Measurements from ENCODE around the gene ILDR2.

The ILDR2 gene

DNA sequence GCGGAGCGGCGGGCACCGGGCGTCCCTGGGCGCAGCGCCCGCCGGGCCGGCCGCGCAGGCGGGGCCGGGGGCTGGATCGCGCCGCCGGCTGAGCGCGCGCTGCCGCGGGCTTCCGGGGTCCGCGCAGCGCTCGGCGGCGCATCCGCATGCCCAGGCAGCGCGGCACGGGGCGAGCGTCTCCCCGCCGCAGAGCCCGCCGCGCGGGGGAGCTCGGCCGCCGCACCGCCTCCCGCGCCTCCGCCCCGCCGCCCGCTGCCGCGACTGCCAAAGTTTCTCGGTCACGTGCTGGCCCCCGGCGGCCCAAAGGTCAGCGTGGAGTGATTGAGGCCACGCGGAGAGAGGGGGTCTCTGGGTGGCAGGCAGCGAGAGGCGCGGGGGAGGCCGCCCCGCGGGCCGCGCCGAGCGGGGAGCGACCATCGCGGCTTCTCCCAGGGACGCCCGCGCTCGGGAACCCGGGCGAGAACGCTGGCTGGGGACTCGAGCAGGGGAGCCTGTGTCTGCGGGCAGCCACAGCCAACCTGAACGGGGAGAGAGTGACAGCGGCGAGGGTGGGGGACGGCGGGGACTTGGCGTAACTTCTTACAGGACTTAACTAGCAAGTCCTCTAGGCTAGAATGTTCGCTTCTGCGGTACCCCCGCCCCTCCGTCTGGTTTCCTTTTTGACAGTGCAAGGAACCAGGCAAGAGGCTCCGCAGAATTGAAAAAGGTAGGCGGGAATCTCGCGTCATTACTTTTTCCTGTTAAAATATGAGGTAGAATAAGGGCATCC lies at the start of gene ILDR2:
Gene ILDR2 (minus strand): TSS at position 180 of the 769 bp plus-strand sequence. CDS start 272 bp downstream, outside the sequence.
- DNase-seq (ENCODE audit: low spot score), result peak; percentile 40

- DNase-seq (ENCODE audit: low spot score), result no peak
These were observed 47.0 kb upstream of the ILDR2 start for GRCh38 chr1:167022384-167022783.

DNA sequence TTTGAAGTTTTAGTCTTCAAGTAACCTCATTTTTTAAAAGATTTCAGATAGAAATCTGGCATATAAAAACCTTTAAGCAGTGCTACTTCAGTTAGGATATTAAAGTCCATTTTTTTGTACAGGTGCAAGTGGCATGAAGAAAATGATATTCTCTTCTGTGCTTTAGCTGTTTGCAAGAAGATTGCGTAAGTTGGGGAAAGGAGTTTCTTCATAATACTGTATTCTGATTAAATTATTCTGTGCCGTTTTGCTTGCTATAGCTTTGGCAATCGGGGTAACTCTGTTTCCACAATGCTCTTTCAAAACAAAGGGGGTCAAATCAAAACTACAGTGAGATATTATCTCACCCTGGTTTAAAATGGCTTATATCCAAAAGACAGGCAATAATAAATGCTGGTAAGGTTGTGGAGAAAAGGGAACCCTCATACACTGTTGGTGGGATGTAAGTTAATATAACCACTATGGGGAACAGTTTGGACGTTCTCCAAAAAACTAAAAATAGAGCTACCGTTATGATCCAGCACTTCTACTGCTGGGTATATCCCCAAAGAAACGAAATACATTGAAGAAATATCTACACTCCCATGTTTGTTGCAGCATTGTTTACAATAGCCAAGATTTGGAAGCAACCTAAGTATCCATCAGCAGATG lies 40.9 kb upstream of the ILDR2 start:
- DNase-seq (ENCODE audit: low spot score), result no peak

DNA sequence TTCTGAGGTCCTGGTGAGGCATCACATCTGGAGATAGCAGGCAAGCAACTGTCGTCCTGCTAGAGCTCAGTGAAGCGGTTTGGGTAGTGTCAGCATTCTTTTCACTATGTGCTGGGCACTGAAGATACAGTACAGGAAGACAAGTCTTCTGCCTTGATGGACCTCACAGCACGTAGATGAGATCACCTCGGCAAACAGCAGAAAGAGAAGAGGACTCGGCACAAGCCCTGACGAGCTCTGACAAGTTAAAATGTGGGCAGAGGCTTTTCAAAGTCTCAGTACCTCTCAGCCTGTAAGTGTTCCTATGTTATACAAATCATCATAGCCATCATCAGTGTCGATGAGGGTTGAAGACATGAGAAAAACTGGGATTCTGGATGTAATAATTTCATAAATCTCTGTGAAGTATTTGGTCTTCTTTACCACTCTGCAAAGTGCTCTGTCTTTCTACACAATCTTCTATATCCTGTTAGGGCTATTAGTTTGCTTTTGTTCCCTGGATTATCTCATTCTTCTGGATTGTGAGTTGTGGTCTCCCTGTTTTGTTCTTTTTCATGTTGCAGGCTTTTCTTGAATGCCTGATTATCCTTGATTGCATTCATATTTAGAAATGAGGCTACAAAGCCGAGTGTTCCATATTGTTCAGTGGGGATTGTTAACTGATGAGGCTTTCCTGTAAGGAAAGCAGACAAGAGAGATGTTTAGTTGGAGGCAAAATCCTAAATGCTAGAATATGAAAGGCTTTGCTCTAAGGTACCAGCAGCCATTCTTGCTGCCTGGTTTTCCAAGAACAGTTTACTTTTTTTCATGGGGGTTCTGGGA lies 38.0 kb upstream of the ILDR2 start:
- DNase-seq (ENCODE audit: low spot score), result no peak

DNA sequence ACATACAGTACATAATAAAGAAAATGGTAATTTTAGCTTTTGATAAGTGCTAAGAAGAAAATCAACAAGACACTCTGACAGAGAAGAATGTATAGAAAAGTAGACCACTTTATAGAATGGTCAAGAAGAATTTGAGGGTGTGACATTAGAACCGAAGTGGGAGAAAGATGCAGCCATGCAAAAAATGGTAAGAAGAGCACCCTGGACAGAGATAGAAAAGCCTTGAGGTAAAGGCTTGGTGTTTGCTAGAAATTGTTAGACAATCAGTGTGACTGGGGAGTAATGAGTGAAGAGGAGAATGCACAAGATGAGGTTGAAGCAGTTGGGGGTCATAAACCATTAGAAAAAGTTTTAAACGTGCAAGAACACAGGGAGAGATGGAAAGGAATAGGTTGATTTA lies 37.2 kb upstream of the ILDR2 start:
- no peak for DNase-seq (ENCODE audit: low spot score)

DNA sequence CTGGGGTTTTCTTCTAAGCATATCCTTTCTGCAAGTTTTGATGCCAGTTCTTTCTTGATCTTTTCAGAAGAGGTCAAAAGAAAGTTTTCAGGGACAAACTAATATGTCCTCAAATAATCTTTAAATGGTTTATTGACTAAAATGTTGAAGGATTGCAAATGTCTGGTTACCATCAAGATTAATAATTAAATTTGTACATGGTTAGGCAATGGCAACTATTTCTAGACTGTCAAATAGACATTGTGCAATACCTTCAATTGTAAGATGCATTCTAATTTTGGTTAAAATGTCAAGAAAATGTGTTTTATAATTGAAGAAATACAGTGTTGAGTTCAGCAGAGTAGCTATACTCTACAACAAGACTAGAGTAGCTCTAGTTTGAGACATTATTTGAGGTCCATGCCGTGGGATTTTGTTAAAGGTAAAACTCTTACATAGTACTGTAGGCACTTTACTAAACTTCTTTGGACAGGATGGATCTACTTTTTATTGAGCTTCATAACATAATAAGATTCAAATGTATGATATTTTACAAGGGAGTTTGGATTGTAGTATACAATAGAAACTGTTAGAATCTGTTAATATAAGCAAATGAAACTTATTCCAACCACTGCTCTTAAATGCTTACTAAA lies 36.3 kb upstream of the ILDR2 start:
- DNase-seq (ENCODE audit: low spot score), result no peak

GRCh38 chr1:167003711-167004110 lies 28.4 kb upstream of the ILDR2 start:
- DNase-seq (ENCODE audit: low spot score), result no peak

DNA sequence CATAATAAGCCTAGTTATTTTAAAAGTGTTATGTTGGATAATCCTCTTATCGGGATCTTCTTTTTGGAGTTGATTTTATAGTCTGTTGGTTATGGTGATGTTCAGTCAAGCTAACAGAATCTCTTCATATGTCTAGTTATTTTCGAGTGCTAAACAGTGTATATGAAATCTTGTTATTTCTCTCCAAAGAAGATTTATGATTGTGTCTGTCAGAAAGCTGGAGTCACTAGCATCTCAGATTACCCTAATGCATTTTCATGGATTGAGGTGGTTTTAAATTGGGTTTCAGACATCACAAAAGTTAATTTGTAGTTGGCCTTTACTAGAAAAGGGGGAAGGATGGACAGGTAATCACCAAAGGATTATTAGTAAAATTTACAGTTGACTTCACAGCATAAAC lies 27.0 kb upstream of the ILDR2 start:
- DNase-seq (ENCODE audit: low spot score), result no peak

DNA sequence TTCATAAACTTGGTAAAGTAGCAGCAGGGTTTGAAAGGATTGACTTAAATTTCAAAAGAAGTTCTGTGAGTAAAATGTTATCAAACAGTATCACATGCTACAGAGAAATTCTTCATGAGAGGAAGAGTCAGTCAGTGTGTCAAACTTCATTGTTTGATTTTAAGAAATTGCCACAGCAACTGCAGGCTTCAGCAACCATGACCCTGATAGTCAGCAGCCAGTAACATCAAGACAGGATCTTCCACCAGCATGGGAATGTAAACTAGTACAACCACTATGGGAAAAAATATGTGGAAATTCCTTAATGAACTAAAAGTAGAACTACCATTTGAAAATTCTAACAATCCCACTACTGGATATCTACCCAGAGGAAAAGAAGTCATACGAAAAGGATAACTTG lies 25.2 kb upstream of the ILDR2 start:
- no peak for DNase-seq (ENCODE audit: low spot score)

DNA sequence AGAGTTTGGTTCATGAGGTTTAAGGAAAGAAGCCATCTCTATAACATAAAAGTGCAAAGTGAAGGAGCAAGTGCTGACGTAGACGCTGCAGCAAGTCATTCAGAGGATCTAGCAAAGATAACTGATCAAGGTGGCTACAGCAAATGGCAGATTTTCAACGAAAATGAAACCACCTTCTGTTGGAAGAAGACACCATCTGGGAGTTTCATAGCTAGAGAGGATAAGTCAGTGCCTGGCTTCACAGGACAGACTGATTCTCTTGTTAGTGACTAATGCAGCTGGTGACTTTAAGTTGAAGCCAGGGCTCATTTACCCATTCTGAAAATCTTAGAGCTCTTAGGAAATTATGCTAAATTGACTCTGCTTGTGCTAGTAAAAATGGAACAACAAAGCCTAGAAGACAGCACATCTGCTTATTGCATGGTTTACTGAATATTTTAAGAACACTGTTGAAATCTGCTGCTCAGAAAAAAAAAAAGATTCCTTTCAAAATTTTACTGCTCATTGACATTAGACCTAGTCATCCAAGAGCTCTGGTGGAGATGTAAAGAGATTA lies 24.2 kb upstream of the ILDR2 start:
- DNase-seq (ENCODE audit: low spot score), result no peak

DNA sequence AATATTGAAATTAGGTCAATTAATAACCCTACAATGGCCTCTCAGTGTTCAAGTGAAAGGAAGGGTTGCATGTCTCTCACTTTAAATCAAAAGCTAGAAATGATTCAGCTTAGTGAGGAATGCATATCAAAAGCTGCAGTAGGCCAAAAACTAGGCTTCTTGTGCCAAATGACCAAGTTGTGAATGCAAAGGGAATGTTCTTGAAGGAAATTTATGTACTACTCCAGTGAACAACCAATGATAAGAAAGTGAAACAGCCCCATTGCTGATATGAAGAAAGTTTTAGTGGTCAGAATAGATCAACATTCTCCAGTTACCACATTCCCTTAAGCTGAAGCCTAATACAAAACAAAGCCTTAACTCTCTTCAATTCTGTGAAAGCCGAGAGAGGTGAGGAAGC lies 23.7 kb upstream of the ILDR2 start:
- no peak for DNase-seq (ENCODE audit: low spot score)

GRCh38 chr1:166988974-166989515 lies 13.7 kb upstream of the ILDR2 start, which contains the start of gene MAEL:
MAEL (plus strand) TSS chr1:166989280; CDS start chr1:166989353, 73 bp downstream.
- DNase-seq (ENCODE audit: low spot score), result no peak

DNA sequence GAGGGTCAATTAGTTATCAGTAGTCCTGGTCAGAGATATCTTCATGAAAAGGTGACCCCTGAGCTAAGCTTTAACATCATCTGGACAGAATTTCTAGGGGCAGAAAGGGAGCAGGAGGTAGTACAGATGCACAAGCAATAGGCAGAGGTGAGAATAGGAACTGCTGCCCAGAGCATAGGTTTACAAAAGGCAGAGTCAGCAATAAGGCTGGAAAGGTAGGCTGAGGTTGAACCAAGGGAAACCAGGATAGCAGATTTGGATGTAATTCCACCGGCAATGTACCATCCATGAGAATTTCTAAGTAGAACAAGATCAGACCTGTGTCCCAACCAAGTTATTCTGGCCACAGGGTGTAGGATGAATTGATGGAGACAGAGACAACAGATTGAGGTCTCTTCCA lies 6.2 kb upstream of the ILDR2 start:
- no peak for DNase-seq (ENCODE audit: low spot score)

GRCh38 chr1:166980818-166981217 lies 5.5 kb upstream of the ILDR2 start:
- DNase-seq (ENCODE audit: low spot score), result no peak

GRCh38 chr1:166980383-166980782 lies 5.0 kb upstream of the ILDR2 start:
- no peak for DNase-seq (ENCODE audit: low spot score)

- no peak for DNase-seq (ENCODE audit: low spot score)
These were observed 3.5 kb upstream of the ILDR2 start for GRCh38 chr1:166978821-166979220.

DNA sequence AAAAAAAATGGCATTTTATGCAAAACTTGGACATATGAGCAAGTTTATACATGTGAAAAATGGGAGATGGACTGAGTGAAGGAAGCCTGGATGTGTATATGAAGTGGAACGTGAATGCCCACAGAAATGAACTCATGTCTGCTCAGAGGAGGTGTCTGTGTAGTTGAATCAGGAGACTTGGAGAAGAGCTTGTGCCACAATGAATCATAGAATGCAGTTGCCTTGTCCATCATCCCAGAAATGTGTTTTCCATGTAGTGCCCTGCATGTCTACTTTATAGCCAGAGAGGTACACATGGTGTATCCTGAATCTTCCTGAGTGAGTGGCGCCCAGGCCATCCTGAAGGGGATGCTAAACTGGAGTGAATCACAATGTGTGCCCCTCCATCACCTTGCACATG lies 2.6 kb upstream of the ILDR2 start:
- no peak for DNase-seq (ENCODE audit: low spot score)

GRCh38 chr1:166974647-166975345 lies 544 bp downstream of the ILDR2 start:
- peak; percentile 11 for DNase-seq (ENCODE audit: low spot score)

DNA sequence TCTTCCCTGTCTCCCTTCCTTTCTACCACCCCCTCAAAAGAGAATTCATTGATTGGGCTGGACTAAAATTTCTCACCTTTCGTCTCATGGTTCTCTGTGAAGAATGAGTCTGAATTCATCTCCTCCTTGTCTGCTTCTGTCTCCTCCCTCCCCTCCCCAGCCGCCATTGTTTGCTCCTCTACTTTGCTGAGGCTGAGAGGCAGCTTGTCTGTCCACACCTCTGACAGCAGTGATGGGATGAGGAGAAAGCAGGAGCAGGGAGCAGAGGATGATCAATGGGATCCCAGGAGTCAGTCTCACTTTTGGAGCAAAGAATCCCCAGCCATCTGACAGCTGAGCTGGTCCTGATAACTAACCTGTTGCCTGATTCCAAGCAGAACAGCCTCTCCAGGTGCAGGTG lies 2.5 kb downstream of the ILDR2 start:
- no peak for DNase-seq (ENCODE audit: low spot score)

- no peak for DNase-seq (ENCODE audit: low spot score)
These were observed 3.1 kb downstream of the ILDR2 start for GRCh38 chr1:166972193-166972592.

DNA sequence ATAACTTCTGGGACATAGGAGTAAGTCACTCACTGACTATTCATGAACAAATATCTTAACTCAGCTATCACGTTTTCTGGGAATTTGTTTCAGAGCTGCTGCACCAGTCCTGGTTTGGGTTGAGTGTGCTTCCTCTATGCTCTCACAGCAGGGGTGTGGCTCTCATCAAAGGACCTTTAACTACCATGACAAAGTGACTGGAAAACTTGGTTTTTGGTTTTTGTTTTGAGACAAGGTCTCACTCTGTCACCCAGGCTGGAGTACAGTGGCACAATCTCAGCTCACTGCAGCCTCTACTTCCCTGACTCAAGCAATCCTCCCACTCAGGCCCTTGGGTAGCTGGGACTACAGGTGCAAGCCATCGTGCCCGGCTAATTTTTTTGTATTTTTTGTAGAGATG lies 4.1 kb downstream of the ILDR2 start:
- DNase-seq (ENCODE audit: low spot score), result no peak
